ENCODE measurements around the gene CPA4.
"Not testable (repeated sequence)": the region's sequence is repeated elsewhere in the genome, so short reads cannot be mapped to it uniquely, and the experiment has no call there.

The CPA4 gene, protein sequence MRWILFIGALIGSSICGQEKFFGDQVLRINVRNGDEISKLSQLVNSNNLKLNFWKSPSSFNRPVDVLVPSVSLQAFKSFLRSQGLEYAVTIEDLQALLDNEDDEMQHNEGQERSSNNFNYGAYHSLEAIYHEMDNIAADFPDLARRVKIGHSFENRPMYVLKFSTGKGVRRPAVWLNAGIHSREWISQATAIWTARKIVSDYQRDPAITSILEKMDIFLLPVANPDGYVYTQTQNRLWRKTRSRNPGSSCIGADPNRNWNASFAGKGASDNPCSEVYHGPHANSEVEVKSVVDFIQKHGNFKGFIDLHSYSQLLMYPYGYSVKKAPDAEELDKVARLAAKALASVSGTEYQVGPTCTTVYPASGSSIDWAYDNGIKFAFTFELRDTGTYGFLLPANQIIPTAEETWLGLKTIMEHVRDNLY

DNA sequence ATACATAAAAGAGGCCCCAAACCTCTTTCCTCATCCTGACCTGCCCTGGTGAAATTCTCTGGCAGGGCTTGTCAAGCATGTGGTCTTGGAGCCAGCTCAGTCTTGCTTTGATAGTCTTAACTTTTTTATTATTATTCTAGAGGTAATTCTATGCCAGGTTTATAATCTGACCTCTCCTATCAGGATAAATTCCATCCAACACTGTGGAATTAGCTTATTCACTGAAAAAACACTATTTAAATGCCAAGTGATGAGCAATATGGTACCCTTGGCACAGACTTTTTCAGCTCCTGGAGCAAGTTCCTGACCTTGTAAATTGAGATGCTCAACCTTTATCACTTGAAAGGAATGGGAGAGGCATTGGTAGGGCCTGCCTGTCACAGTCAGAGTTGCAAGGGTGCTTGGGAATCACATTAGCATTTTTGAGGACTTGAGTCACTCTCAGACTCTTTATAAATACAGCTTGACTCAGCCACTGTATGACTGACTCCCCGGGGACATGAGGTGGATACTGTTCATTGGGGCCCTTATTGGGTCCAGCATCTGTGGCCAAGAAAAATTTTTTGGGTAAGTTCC, at the start of gene CPA4:
TSS of gene CPA4 (plus strand) at position 480 of the 576 bp plus-strand sequence. CDS start at position 500, 20 bp downstream.
- DNase-seq: no peak

DNA sequence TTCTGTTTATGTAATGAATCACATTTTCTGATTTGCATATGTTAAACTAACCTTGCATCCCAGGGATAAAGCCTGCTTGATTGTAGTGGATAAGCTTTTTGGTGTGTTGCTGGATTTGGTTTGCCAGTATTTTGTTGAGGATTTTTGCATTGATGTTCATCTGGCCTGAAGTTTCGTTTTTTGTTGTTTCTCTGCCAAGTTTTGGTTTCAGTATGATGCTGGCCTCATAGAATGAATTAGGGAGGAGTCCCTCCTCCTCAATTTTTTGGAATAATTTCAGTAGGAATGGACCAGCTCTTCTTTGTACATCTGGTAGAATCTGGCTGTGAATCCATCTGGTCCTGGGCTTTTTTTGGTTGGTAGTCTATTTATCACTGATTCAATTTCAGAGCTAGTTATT, 49.5 kb upstream of the CPA4 start:
- not testable (repeated sequence) for DNase-seq

DNA sequence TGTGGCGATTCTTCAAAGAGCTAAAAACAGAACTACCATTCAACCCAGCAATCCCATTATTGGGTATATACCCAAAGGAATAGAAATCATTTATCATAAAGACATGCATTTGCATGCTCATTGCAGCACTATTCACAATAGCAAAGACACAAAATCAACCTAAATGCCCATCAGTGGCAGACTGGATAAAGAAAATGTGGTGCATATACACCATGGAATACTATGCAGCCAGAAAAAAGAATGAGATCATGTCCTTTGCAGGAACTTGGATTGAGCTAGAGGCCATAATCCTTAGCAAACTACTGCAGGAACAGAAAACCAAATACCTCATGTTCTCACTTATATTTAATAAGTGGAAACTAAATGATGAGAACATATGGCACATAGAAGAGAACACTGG, 46.5 kb upstream of the CPA4 start:
- not testable (repeated sequence) for DNase-seq

DNA sequence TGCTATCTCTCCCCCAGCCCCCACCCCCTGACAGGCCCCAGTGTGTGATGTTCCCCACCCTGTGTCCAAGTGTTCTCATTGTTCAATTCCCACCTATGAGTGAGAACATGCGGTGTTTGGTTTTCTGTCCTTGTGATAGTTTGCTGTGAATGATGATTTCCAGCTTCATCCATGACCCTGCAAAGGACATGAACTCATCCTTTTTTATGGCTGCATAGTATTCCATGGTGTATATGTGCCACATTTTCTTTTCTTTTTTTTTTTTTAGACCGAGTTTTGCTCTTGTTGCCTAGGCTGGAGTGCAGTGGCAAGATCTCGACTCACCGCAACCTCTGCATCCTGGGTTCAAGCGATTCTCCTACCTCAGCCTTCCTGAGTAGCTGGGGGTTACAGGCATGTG, 44.1 kb upstream of the CPA4 start:
- DNase-seq: not testable (repeated sequence)

DNA sequence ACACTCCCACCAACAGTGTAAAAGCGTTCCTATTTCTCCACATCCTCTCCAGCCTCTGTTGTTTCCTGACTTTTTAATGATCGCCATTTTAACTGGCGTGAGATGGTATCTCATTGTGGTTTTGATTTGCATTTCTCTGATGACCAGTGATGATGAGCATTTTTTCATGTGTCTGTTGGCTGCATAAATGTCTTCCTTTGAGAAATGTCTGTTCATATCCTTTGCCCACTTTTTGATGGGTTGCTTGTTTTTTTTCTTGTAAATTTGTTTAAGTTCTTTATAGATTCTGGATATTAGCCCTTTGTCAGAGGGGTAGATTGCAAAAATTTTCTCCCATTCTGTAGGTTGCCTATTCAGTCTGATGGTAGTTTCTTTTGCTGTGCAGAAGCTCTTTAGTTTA, 43.3 kb upstream of the CPA4 start:
- DNase-seq: not testable (repeated sequence)

DNA sequence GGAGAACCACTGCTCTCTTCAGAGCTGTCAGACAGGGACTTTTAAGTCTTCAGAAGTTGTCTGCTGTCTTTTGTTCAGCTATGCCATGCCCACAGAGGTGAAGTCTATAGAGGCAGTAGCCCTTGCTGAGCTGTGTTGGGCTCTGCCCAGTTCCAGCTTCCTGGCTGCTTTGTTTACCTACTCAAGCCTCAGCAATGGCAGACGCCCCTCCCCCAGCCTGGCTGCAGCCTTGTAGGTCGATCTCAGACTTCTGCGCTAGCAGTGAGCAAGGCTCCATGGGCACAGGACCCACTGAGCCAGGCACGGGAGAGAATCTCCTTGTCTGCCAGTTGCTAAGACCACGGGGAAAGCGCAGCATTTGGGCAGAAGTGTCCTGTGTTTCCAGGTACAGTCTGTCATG, 38.4 kb upstream of the CPA4 start:
- DNase-seq: no peak

DNA sequence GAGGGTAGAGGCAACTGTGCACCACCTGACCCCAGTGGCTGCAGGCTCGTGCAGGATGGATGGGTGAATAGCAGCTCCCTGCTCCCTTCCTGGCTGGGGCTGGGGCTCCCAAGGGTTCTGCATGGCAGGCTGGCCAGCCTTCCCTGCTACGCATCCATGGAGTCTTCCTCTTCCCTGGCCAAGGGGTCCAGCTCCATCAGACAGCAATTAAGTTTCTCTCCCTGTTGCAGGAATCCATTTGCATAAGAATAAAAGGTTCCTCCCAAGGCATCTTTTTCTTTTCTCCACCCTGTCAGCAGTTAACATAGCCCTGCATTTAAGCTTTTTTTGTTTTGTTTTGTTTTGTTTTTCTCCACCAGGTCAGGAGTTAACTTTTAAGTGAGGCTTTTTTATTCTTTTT, 36.3 kb upstream of the CPA4 start:
- DNase-seq: no peak

DNA sequence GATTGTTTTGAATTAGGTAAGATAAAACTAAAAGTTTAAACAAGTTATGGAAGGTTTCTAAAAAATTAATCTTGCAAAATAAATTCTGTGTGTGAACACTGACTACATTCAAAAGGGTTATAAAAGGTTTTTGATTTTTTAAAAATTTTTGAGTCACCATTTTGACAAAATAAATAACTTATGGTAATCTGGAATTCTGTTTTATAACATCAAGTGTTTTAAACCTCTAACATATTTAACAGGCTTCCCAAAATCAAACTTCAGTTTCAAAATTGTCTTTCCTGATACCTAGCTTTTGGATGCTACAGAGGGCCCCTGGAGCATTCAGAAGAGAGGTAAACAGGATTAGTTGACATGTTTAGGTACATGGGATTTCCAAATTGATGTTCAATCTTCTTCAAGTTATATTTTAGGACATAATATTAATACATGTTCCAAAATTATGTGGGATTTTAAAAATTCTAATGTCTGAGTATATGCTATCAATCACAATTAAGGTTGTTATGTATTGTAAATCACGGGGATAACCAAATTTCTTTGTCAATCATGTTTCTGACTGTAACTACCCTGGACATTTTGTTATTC, 34.4 kb upstream of the CPA4 start:
- DNase-seq: no peak

DNA sequence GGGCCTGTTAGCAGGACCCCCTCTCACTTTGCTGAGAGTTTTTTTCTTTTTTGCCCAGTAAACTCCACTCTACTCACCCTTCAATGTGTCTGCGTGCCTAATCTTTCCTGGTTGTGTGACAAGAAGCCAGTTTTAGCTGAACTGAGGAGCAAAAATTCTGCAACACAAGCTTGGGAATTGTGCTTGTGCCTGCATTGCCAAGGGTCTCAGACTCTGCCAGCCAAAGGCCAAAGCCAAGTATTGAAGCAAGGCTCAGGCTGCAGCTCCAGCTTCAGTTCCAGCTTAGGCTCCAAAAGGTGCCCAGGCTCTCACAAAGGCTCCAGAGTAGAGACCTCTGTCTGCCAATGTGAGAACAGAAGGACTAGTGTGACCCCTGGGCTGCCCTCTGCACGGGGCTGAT, 30.5 kb upstream of the CPA4 start:
- no peak for DNase-seq

DNA sequence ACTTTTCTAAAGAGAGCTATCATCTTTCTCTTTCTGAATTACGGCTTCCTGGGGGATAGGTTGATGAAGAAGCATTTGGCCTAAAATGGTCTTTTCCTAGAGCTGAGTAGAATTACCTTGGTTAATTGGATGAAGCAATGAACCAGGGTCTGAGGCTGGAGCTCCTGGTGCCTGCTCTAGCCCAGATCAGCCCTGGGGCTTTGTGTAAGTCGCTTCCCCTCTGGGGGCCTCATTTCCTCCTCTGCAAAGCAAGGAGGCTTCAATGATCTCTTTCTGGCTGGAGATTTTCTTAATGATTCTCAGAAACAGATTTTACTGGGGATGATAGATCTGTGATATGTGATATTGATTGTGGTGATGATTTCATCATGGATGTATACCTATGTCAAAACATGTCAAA, 29.8 kb upstream of the CPA4 start:
- DNase-seq: no peak

DNA sequence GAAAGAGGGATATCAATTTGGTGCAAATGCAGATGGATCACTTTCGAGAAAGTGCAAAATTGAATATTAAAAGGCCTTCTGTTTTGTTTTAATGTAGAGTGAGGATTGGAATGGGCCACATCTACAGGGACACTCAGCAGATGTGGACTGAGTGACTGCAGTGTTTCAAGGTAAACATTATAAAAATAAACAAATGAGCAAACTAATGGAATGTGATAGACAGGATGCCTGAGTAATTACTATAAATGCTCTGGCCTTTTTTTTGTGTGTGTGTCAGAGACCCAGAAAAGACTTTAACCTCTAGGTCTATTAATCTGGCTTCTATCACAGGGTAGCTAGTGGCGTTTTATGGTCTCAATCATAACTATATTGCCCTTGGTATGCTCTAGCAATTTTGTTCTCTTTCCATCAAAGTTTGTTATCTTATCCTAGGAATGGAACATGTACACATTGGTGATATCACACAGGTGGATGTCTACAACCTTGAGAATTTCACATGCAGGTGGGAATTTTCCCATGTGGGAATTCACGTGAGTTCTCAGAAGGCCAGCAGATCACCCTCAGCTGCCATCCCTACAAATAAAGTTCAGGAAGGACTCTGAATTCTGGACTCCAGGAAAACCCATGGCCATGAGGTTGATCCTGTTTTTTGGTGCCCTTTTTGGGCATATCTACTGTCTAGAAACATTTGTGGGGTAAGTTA, 26.6 kb upstream of the CPA4 start, which contains the start of gene CPA2:
TSS of gene CPA2 (plus strand) at position 606 of the 703 bp plus-strand sequence. CDS start at position 625, 19 bp downstream.
- no peak for DNase-seq

DNA sequence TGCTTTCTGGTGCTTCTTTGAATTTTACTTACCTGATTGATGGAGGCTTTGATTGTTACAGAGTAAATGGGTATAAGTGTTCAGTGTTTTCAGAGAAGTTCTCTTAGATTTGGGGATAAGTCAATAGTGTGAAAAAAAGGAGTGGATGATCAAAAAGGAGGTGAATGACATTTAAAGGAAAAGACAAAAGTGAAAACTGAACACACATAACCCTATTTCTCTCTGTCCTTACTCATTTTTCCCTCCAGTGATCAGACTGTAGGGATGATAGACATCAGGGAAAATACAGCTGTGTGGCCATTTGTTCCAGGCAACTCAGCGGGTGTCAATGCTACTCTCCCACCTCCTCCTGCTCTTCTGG, 26.0 kb upstream of the CPA4 start:
- DNase-seq: no peak

DNA sequence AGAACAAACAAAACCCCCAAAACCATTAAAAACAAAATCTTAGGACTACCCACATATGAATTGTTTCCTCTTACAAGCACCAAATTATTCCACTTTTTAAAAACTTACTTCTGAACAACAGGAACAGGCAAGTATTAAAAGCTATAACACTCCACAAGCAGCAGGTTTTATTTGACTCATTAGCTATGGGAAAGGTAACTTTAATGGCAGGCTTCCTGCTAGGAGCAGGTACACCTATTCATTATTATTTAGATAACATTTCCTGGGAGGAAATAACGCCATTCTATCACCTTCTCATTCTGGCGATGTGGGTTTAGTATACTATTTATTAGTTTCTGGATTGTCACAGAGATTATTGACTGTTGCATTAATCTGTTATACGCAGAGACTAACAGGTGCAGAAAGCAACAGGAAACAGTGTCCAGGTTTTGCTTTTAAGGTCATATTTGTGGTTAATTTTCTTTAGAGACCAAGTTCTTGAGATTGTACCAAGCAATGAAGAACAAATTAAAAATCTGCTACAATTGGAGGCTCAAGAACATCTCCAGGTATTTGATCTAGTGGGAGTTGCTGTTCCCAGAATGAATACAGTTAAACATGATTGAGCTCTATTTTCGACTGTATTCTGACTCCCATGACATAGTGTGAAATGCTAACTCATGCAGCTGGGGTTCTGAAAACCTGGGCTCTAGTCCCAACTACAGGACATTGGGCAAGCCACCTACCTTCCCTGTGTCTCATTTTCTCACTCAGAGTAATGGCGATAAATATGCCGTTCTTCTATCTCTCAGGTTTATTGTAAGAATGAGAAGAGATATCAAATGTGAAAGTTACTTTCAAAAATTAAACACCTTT, 24.3 kb upstream of the CPA4 start:
- DNase-seq: no peak

DNA sequence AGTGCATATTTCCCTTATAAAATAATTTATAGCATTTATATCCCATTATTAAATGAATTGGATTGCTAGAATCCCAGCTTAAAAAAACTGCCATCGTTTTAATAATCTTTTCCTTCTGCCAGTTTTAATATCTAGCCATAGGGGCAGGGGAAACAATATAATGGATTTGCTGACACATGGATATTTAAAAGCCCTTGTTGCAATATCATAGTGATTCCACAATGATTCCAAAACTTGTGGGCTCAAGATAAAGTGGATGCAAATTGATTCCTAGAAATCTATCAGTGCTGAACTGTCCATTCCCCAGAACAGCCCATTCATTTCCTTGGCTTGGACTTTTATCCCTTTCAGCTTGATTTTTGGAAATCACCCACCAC, 23.7 kb upstream of the CPA4 start:
- no peak for DNase-seq

DNA sequence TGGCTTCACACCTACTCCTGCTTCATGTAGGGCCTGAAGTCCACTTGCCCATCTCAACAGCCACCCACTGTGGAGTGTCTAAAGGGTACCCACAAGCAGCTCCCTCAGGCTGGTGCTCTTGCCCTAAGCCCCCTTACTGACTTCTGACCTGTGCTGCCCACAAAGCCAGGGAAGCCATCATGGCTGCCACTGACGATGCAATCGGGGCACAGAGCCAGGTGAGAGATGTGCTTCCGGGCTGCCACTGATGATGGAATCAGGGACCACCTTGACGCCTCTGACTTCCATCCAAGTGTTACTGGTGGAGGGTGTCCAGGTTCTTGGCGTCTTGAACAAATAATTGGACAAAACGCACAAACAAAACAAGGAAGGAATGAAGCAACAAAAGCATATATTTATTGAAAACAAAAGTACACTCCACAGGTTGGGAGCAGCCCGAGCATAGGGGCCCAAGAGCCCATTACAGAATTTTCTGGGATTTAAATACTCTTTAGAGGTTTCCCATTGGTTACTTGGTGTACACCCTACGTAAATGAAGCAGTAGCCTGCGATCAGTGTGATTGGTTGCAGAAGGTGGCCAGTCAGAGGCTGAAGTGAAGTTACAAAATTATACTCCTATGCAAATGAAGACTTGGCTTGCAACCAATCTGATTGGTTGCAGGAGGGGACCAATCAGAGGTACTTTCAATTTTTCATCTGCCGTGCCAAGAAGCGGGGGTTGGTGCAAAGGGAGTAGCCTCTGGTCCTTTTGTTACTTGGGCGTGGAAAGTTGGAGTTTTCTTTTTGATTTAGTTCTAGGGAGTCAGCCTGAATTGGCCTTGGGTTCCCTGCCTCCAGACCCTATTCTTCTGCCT, 21.8 kb upstream of the CPA4 start:
- DNase-seq: no peak

DNA sequence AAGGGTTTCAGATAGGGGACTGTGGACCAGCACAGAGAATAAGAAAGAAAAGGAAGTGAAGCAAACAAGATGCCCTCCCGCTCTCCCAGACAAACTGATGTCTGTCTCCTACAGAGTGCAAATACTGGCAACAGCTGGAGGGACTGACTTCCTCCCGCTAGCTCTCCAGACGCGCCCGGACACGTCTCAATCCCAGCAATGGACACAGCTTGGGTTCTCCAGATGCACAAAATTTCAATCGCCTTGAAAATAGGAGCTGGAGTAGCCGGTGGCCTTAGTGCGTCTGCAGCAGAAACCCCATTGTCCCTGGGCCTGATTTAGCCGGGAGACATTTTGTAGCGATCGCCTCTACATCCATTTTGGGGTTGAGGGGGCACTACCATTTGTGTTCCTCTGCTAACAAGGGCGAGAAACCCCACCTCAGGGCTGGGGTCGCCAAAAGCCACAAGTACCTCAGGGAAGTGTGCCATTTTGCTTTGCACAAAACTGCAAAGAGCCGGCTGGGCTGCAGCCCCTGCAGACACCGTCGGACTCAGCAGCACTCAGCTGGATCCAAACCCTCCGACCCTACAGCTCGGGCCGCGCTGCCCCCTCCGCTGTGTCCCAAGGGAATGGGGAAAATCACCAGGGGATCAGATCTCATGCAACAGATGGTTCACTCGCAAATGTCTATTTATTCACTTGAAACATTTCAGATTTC, 20.4 kb upstream of the CPA4 start:
- DNase-seq: no peak

DNA sequence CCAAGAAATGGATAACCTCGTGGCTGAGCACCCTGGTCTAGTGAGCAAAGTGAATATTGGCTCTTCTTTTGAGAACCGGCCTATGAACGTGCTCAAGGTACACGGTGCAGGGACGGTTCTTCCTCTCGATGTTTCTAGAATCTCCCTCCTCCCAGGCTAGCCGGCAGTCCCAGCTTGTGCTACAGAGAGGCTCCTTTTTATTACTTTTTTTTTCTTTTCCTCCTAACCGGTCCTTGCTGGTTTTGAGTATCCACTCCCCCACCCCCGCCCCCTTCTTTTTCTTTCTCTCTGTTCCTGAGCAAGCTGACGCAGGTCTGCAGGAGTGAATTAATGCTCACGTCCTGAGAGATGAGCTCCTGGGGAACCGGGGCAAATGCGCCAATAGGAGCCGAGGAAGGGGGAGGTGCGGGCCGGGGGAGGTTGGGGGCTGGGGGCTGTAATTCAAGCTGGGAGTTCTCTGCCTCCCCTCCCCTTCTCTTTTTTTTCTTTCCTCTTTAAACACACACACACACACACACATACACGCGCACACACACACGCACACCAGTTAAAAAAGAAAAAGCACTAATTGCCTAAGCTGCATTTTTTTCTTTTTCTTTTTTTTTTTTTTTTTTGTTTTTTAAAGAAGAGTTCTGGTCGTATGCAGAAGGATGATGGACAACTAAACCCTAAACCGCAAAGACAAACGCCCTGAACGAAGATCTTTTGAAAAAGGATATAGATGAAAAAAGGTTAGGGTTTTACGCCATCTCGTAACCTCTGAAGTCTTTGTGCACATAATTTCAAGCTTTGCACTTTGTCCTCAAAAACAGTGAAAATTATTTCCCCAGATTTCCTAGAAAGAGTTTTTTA, 19.7 kb upstream of the CPA4 start:
- no peak for DNase-seq

DNA sequence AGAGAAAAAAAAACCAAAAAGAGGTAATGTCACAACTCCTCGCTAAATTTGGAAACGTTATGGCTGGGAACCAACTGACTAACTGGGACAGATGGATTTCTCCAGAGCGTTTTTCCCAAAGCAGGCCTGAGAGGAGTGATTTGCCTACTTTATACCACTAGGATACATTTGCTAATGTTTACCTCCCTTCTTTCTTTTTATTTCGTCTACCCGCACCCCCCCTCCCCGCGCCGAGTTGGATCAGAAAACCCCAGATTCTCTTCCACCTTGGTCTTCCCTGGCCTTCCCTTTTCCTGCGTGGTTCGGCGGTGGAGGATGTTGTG, 19.1 kb upstream of the CPA4 start:
- no peak for DNase-seq

DNA sequence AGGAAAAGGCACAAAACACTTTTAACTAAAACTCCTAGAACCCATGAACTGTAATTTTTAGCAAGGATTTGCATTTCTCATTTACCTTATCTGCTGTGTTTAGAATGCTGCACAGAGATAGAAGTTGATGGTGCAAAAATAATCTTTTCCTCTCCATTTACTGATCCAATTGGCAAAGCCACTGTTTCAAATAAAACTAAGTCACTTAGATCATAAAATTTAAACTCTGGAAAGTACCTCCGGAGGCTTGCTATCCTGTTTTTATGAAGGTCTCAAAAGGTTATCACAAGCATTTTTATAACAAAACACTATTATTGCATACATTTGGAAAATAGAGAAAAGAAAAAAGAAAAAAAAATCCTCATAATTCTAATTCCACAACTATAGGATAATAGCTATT, 18.7 kb upstream of the CPA4 start:
- no peak for DNase-seq

DNA sequence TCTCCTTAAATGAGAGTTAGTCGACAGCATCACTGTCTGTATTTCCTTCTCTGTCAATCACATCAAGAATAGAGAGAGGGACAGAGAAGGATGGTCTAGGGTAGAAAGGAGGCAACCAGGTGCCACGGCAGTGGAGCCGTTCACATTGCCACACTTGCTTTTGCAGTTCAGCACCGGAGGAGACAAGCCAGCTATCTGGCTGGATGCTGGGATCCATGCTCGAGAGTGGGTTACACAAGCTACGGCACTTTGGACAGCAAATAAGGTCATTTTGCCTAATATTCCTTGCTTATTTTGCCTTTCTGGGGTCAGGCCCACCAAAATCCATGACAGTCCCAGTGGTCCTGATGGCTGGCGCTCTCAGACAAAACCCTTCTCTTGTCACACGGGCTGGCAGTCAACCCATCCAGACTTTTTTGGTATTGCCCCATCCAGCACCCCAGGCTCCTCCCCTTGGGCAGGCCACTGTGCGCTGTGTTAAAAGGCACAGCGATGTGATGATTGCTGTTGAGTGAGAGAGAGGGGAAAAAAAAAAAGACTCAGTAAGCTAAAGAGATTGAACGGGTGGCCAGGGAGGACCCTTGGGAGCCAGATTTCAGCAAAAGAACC, 17.9 kb upstream of the CPA4 start:
- no peak for DNase-seq

All from activated CD8-positive, alpha-beta memory T cell treated with anti-CD3 and anti-CD28 coated beads, Interleukin-2, amount 50 U/mL, for 48 hours (primary cell).